HG03196 (cell line): ENCODE results near the gene PTDSS2.
"Not testable (repeated sequence)": the region's sequence is repeated elsewhere in the genome, so short reads cannot be mapped to it uniquely, and the experiment has no call there.

ENCODE experiments used
- ATAC-seq: cut with Tn5 transposase; IDR thresholded peaks from one replicate; pipeline ENCODE4 v1.9.1; 2021; ENCODE audit not compliant: unreplicated experiment

The PTDSS2 gene

GRCh38 chr11:429931-430456 is 20.1 kb upstream of the PTDSS2 start:
- no peak for ATAC-seq

GRCh38 chr11:431921-432320 is 18.2 kb upstream of the PTDSS2 start:
- ATAC-seq, result no peak

DNA sequence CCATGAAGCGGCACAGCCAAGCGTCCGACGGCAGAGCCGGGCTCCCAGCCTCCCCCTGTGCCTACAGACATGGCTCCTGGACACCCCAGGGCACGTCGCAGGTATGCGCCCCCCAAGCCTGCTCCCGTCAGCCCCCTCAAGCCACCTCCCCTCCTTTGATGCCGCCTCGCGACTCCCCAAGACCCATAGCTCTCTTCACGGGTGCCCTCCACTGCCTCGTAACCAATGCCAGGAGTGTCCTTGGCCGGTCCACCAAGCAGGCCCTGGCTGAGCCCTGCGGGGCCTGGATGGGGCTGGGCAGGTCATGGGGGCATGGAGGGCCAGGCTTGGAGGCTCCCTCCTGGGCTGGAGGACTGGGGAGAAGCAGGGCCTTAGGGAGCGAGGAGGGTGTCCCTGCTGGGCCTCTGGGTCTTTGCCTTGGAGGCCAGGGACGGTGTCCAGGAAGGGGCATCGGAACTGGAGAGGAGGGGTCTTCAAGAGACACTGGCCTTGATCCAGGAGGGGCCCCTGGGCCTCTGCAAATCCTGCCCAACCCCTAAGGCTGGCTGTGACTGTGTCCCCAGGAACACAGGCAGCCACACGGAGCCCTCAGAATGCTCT is 17.5 kb upstream of the PTDSS2 start:
- no peak for ATAC-seq

- no peak for ATAC-seq
These were observed 17.0 kb upstream of the PTDSS2 start for GRCh38 chr11:433111-433510.

DNA sequence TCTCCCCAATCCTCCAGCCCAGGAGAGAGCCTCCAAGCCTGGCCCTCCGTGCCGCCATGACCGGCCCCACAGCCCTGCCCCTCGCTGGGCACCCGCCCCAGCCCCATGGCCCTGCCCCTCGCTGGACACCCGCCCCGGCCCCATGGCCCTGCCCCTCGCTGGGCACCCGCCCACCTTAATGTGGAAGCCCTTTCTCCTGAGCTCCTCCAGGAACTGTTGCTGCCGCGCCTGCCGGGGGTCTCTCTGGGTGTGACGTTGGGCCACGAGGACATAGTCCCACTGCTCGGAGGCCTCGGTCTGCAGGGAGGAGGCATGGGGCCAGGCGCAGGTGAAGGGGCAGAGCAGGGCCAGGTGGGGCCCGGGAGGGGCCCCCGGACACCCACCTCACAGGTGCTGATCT is 16.4 kb upstream of the PTDSS2 start:
- no peak for ATAC-seq

- ATAC-seq, result no peak
These were observed 15.6 kb upstream of the PTDSS2 start for GRCh38 chr11:434496-434895.

GRCh38 chr11:434999-435740 is 14.9 kb upstream of the PTDSS2 start:
- ATAC-seq, result not testable (repeated sequence)

DNA sequence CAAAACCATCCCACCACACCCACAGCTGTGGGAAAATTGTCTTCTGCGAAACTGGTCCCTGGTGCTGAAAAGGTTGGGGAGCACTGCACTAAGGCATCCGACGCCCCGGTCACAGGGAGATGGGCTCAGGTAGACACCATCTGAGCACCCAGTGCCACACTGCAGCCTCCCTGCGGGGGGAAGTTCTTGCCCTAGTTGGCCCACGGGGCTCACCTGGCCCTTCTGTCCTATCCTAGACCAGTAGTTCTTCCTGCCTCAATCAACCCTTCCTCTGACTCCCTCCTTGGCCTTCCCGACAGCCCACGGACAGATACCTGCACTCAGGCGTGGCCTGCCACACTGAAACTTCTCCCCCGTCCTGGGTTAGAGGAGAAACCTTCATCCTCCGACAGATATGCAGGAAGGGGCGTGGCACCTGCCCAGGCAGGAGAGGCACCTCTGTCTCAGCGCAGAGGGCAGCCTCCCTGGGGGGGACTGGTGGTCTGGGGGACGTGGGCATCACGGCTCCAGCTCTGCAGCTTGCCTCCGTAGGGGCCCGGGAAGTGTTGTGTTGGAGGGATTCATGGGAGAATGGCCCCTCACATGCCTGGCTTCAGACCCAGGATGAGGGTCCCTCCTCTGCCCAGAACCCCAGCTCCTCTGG is 12.7 kb upstream of the PTDSS2 start:
- no peak for ATAC-seq

DNA sequence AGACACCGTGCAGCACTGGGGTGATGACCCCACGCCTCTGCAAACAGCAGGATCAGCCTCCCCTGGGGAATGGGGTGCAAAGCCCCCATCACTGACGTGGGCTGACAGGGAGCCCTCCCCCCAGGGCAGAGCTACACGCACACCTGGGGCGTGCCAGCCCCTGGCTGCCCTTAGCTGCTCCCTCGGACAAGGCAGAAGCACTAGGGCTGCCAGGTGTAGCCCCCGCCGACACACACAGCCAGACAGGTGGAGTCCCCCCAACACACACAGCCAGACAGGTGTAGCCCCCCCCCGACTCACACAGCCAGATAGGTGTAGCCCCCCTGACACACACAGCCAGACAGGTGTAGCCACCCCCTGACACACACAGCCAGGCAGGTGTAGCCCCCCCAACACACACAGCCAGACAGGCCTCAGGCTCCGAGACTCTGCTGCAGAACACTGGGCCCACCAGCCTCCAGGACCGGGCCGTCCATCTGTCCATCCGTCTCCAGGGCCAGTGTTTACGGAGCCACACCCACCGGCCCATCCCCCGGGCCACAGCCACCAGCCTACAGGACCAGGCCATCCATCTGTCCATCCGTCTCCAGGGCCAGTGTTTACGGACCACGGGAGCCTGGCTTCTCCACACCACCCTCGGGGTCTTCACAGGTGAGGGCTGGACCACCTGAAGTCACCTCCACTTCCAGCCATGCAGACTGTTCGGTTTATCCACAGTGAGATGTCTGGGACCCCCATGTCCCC is 11.8 kb upstream of the PTDSS2 start:
- no peak for ATAC-seq

GRCh38 chr11:439315-440064 is 10.6 kb upstream of the PTDSS2 start:
- no peak for ATAC-seq

- ATAC-seq, result no peak
These were observed 9.7 kb upstream of the PTDSS2 start for GRCh38 chr11:440065-441042.

GRCh38 chr11:441043-441417 is 9.0 kb upstream of the PTDSS2 start:
- ATAC-seq, result no peak

DNA sequence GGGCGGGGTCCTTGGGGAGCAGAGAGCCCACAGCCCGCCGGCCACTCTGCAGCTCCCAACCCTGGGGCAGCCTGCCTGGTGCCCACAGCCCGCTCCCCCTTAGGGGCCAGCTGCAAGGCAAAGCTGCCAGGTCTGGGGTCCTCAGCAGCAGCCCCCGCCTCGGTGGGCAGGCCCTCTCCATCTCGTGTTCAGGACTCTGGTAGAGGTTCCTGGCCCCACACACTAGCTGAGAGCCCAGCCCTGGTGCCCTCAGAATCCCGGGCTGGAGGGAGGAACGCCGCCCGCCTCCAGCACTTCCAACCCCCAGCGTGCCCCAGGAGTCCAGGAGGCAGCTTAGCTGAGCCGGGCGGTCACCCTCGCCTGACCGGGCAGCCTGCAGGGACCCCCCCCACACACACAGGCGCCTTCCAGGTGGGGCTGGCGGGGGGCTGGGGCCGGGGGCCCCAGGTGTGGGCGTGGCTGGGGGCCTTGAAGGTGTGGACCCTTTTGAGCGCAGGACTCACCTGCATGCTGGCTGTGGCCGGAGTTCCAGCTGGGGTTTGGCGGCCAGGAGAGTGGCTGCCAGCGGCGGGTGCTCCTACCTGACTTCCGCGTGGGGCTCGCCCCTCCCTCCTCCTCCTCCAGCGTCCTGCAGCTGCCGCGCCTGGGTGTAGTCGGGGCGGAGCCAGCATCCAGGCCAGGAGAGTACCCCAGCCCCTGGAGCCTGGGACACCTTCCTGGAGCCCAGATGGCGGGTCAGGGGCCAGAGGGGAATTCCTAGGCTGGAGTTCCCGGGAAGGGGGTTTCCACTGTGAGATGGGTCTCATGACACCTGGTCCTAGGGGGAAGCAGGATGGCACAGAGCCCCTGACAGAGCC is 8.4 kb upstream of the PTDSS2 start, which contains the start of gene ANO9:
Gene ANO9 (minus strand): TSS at position 594 of the 857 bp plus-strand sequence. CDS start 85 bp downstream, at position 509.
- no peak for ATAC-seq

DNA sequence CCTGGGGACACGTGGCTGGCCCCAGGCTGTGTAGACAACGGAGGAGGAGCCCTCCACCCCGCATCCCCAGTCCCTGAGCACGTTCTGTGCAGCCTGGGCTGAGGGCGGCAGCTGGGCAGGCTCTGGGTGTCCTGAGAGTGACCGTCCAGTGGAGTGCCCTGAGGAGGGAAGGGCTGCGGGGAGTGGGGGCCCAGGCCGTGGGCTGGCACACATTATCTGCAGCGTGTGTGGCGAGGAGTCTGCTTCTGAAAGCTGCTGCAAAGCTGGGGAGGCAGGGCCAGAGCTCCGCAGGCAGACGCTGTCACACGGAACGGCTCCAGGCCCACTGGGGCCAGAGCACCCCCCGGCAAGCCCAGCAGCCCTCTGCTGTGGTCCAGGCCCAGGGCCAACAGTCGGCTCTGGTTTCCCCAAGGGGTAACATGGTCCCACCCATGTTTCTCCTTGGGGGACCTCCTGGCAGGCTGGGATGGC is 7.4 kb upstream of the PTDSS2 start:
- no peak for ATAC-seq

GRCh38 chr11:443542-444199 is 6.4 kb upstream of the PTDSS2 start:
- no peak for ATAC-seq

DNA sequence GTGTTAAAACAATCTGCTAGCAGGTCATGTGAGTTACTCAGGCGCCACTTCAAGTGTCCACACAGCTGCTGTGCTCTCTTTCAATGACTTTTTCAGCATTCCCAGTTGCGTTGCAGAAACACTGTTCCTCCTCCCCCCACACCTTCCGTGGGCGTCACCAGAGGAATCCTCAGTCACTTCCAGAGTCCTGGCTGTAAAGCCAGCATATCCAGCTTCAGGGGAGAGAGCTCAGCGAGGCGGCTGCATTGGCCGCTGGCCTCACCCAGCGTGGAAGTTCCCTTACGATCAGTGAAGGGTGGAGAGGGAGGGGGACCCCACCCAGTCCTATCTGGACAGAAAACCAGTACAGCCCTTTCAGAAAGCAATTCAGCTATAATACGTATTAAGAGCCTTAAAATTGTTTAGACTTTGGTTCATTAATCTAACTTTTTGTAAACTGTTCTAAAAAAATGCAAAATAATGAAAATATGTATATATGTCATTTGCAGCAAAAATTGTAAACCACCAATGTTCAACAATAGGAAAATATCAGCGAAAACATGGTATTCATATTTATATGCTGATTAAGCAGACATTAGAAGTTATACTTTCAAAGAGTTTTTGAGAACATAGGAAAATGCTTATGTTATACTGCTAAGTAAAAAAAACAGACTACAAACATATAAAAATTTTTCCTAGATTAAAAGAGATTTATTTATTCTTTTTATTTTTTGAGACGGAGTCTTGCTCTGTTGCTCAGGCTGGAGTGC is 5.5 kb upstream of the PTDSS2 start:
- ATAC-seq, result no peak
